Measurements from ENCODE around the gene LDLRAD1. TPM values are rescaled to one million over a fixed set of nuclear protein-coding genes. Genes with fewer than 3 reads are reported as not detected.
"Not testable (repeated sequence)": the region's sequence is repeated elsewhere in the genome, so short reads cannot be mapped to it uniquely, and the experiment has no call there.

LDLRAD1 gene
- polyA plus RNA-seq, 1 donor: not detected

DNA sequence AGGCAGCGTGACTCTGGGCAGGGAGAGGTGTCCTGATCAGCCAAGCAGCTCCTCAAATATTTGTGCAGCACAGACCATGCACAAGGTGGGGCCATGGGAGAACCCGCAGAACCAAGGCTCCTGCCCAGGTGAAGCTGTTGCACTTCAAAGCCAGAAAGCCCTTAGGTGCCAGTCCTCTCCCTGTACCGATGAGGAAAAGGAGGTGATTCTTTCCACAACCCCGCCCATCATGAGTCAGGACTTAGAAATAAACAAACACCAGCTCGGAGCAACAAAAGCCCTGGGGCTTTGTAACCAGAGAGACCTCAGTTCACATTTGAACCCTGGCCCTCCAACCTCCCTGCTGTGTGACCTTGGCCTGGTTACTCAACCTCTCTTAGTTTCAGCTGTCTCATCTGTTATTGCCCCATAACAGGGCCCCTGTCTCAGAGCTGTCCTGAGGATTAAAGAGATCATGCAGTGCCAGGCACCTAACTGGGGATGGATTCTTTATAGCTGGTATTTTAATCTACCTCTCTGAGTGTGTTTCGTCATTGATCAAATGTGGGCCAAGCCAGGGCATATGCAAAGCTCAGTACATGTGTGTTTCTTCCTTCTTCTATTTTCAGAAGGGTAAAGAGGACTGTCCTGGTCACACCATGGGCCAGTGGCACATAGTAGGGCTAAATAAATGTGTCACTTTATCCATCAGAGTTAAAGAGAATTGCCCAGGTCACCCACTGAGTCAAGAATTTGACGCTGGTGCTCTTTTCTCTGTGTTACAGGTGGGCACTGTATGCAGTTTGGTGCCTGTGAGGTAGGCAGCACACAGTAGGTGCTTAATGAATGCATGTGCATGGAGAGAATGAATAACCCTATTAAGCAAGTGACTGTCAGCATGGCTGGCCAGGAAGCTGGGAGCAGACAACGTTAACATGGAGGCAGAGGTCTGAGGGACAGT lies 1.4 kb downstream of the LDLRAD1 start:
- no peak for DNase-seq

- no peak for DNase-seq
Measured at GRCh38 chr1:54014009-54014629, 3.9 kb downstream of the LDLRAD1 start.

GRCh38 chr1:54013393-54014008 lies 4.5 kb downstream of the LDLRAD1 start:
- no peak for DNase-seq

GRCh38 chr1:54012863-54013262 lies 5.1 kb downstream of the LDLRAD1 start:
- DNase-seq: no peak

DNA sequence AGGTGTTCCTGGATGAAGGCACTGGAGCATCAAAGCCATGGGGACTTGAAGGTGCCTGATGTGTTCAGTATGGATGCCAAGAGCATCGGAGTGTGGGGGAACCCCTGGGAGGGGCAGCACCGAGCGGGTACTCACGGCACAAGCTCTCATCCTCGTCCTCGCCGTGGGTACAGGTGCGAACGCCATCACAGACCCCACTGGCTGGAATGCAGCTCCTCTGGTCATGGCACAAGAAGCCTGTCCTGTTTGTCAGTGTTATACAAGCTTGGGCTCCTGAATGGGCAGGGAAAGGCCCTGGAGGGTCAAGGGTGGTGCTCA lies 6.0 kb downstream of the LDLRAD1 start:
- no peak for DNase-seq

DNA sequence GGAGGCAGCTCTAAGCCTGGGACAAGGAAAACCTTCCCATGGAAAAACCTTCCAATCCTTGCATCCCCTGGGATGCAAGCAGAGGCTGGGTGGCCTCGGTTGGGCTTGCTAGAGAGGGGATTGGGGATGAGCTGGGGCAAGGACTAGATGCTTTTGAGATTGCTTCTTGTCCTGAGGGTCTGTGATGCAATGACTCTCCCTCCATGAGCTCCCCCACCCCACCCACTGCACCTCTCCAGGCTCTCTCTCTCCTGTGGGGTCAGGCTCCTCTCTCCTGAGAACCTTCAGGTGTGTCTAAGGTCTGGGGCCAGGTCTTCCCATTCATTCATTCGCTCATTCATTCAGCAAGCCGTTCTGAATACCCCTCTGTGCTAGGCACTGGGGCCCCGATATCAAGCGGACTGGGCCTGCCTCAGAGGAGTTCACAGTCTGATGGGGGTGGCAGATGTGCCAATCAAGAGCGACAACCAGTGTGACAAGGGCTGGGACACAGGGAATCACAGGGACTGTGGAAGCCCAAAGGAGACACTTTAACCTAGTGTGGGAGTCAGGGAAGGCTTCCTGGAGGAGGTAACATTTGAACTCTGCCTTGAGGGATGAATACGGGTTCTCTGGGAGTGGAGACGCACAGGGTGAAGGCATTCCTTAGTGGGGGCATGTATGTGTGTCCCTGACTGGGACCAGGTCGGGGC lies 6.5 kb downstream of the LDLRAD1 start:
- DNase-seq: no peak

- DNase-seq: no peak
Measured at GRCh38 chr1:54010415-54011117, 7.4 kb downstream of the LDLRAD1 start.

DNA sequence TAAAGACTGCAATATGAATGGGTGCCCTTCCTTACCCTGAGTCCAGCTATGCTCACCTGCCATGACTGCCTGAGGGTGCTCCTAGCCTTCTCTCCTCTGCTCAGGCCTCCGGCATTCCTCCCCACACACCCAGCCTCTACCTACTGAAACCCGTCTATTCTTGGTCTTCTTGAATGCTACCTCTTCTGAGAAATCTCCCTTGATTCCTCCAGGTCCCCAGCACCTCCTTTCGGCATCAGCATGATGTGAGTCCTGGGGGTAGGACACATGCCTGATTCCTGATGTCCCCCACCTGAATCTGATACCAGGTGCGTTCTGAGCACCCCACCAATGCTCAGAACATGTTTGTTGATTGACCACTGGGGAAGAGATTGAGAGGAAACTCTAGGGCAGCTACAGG lies 8.6 kb downstream of the LDLRAD1 start:
- no peak for DNase-seq

DNA sequence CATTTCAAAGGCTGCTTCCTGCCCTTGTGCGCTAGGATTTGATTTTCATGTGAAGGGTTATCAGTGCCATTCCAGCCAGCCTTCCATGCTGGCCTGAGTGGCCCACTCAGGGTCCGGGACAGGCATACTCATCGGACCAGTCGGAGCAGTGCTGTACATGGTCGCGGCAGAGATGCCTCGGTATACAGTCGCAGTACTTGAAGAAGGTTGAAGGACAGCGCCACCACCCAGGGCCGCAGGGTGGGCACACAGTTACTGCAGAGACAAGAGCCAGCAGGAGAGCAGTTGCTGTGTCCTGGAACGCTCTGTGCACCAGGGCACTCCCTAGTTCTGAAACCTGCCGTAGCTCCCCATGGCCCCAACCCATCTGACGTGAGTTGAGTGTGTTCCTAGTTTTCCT lies 9.1 kb downstream of the LDLRAD1 start:
- DNase-seq: no peak

DNA sequence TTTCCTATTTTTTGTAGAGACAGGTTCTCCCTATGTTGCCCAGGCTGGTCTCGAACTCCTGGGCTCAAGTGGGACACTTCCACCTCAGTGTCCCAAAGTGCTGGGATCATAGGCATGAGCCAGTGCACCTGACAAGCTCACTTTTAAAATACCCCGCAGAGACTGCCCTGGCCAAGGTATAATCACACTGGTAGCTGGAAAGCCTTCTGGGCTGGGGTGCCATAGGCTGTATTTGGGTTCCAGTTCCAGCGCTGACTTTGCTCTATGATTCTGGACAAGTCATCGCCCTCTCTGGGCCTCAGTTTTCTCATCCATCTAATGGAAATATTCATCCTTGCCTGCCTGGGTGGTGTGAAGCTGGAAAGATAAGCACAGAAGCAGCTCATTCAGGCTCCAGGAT lies 10.4 kb downstream of the LDLRAD1 start:
- no peak for DNase-seq

- no peak for DNase-seq
Measured at GRCh38 chr1:54006508-54006907, 11.5 kb downstream of the LDLRAD1 start.

GRCh38 chr1:54004481-54005049 lies 13.4 kb downstream of the LDLRAD1 start:
- DNase-seq: no peak

GRCh38 chr1:54003750-54004480 lies 14.1 kb downstream of the LDLRAD1 start:
- not testable (repeated sequence) for DNase-seq

- DNase-seq: no peak
Measured at GRCh38 chr1:54003249-54003646, 14.7 kb downstream of the LDLRAD1 start.

DNA sequence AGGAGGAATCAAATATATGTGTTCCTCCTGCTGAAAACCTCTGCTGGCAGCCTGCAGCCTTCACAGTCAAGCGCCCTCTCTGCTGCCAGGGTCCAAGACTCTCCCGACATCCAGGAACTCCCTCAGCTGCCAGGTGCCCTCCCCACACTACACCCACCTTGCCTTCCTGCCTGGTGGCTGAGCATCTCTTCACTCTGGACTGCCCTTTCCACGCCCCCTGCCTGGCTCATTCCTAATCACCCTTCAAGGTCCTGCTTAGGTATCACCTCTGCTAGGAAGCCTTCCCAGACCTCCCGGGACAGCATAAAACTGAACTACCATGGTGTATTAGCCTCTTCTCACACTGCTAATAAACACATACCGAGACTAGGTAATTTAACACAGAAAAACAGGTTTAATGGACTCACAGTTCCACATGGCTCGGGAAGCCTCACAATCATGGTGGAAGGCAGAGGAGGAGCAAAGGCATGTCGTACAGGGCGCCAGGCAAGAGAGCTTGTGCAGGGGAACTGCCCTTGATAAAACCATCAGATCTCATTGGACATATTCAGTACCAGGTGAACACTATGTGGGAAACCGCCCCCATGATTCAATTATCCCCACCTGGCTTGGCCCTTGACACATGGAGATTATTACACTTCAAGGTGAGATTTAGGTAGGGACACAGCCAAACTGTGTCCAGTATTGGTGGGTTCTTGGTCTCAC lies 15.3 kb downstream of the LDLRAD1 start:
- DNase-seq: no peak

GRCh38 chr1:54001591-54001990 lies 16.4 kb downstream of the LDLRAD1 start:
- DNase-seq: no peak

GRCh38 chr1:53999920-54000319 lies 18.1 kb downstream of the LDLRAD1 start:
- DNase-seq: no peak

DNA sequence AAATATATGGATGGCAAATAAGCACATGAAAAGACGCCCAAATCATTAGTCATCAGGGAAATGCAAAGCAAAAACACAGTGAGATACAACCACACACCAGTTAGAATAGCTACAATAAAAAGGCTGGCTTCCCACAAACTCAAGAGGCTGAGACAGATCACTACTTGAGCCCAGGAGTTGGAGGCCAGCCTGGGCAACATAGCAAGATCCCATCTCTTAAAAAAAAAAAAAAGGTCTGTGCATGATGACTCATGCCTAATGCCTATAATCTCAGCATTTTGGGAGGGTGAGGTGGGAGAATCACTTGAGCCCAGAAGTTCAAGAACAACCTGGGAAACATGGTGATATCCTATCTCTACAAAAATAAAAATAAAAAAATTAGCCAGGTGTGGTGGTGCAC lies 19.8 kb downstream of the LDLRAD1 start:
- no peak for DNase-seq

DNA sequence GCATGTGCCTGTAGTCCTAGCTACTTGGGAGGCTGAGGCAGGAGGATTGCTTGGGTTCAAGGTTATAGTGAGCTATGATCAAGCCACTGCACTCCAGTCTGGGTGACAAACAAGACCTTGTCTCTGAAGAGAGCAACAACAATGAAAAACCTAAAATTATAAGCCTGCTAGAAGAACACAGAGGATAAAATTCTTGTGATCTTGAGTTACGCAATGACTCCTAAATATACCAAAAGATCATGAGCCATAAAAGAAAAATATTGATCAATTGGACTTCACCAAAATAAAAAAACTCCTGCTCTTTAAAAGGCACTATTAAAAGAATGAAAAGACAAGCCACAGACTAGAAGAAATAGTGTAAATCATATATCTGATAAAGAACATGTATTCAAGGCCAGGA lies 22.3 kb downstream of the LDLRAD1 start:
- DNase-seq: no peak

DNA sequence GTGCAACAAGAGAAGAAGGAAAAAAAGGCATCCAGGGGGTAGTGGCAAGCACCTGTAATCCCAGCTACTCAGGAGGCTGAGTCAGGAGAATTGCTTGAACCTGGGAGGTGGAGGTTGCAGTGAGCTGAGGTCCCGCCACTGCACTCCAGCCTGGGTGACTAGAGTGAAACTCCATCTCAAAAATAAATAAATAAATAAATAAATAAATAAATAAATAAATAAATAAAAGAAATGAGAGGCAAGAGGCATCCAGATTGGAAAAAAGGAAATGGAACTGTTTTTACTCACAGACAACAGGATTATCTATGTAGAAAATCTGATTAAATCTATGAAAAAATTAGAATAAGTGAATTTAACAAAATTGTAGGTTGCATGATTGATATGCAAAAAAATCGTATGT lies 23.5 kb downstream of the LDLRAD1 start:
- not testable (repeated sequence) for DNase-seq
